SW 1271 (cell line): Measurements from ENCODE around the gene GNG2.
"Not testable (repeated sequence)": the region's sequence is repeated elsewhere in the genome, so short reads cannot be mapped to it uniquely, and the experiment has no call there.

Experiments used
- DNase-seq, 2 experiments: peaks; one replicate each; lab custom pipeline; 2025; lab: John Stamatoyannopoulos, UW

GNG2 gene

GRCh38 chr14:51894250-51894649 lies 33.8 kb downstream of the GNG2 start:
- no peak for DNase-seq

DNA sequence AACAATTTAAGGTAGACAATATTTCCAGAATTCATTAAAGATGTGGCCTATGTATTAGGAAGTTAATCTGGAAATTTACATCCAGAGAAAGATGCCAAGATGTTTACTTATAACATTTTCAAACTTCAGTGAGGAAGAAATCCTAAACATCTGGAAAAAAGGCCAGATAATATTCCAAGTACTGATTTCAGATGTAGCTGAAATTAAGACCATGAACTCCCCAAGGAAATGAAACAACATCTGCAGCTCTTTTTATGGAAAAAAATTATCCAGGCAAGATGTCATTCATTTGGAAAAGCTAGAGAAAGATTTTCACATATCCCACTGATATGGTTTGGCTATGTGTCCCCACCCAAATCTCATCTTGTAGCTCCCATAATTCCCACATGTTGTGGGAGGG lies 35.0 kb downstream of the GNG2 start:
- no peak for DNase-seq

- no peak for DNase-seq
These were observed 37.5 kb downstream of the GNG2 start for GRCh38 chr14:51897791-51898355.

- DNase-seq: no peak
These were observed 41.1 kb downstream of the GNG2 start for GRCh38 chr14:51901475-51902024.

- not testable (repeated sequence) for DNase-seq
These were observed 45.3 kb downstream of the GNG2 start for GRCh38 chr14:51905656-51906121.

DNA sequence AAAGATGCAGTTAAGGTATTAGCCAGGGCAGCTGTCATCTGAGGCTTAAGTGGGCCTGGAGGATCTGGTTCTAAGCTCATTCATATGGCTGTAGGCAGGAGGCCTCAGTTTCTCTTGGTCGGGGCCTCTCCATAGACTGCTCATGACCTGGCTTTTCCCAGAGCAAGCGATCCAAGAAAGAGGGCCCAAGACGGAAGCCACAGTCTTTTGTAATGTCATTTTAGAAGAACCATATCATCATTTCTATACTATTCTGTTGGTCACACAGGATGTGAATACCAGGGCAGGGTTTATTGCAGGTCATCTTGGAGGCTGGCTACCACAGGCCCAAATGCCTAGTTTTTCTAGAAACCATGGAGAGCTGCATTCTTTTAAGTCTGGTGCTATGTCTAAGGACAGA lies 47.7 kb downstream of the GNG2 start:
- DNase-seq: no peak

- no peak for DNase-seq
These were observed 51.8 kb downstream of the GNG2 start for GRCh38 chr14:51912112-51912786.

- DNase-seq: no peak
These were observed 53.9 kb downstream of the GNG2 start for GRCh38 chr14:51914310-51914709.

GRCh38 chr14:51917193-51917592 lies 56.8 kb downstream of the GNG2 start:
- no peak for DNase-seq

- DNase-seq: no peak
These were observed 60.6 kb downstream of the GNG2 start for GRCh38 chr14:51921026-51921425.

- no peak for DNase-seq
These were observed 62.2 kb downstream of the GNG2 start for GRCh38 chr14:51922624-51923023.

GRCh38 chr14:51924600-51924999 lies 64.2 kb downstream of the GNG2 start:
- no peak for DNase-seq

GRCh38 chr14:51925980-51926379 lies 65.6 kb downstream of the GNG2 start:
- DNase-seq: no peak

- no peak for DNase-seq
These were observed 66.0 kb downstream of the GNG2 start for GRCh38 chr14:51926449-51926848.

DNA sequence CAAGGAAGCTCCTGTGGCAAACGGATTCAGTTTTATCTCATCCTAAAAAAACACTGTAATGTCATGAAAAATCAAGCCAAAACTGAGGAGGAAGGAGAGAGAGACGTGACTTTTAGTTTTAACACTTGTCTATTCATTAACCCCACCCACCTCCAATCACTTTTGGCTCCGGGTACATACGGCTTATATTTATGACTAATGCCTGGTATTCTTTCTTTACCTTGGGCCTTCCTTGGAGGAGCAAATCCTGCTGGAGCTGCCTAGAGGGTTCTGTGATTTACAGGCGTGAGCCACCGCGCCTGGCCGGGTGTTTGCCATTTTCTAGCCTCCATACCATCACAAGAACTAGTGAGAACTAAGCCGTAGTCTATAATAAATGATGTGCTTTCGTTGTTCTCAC lies 68.2 kb downstream of the GNG2 start:
- no peak for DNase-seq

DNA sequence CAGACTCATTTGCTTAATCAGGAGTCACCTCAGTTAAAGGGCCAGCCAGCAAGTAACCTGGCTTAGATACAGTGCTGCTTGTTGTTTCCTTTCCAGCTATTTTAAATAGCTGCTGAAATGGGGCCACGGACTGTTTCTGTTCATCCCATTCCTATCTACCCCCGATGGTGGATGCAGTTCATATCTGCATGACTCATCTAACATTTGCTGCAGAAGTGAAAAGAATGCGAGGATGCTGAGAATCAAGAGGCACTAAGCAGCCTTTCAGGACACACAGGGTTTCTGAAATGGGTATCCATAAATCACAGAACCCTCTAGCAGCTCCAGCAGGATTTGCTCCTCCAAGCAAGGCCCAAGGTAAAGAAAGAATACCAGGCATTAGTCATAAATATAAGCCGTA lies 68.8 kb downstream of the GNG2 start:
- no peak for DNase-seq

- DNase-seq: no peak
These were observed 69.7 kb downstream of the GNG2 start for GRCh38 chr14:51929910-51930682.

- DNase-seq: no peak
These were observed 70.9 kb downstream of the GNG2 start for GRCh38 chr14:51931308-51931707.

DNA sequence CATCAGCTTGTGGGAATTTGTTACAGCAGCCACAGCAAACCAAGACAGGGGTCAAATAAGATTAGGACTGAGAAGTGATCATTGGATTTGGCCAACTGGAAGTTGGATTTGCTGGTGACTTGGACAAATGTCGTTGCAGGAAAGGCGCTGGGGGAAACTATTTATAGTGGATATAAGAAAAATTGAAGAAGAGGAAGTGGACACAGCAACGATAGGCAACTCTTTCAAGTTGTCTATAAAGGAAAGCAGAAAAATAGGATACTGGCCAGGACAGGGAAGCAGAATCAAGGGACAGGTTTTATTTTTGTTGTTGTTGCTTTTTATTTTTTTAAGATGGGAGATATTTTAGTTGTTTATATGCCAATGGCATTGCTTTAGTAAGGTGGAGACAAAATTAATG lies 72.8 kb downstream of the GNG2 start:
- DNase-seq: no peak

GRCh38 chr14:51938137-51938536 lies 77.7 kb downstream of the GNG2 start:
- DNase-seq: no peak

DNA sequence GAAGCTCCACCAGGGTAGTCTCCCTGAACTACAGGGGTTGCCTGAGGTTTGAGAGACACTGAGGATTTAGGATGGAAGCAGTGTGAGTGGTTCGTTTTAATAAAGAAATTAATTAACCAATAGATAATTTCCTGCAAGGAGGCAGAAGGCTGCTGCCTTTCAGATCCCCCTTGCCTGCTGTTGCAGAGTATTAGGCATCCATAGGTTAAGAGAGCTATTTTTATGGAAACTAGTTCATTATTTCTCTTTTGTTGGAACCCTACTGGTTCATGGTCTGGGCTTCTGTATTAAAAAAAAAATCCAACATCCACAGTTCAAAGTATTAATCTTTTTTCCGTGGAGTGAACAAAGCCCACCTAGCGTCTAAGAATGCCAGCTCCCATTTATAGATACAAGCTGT lies 78.4 kb downstream of the GNG2 start:
- DNase-seq: no peak

DNA sequence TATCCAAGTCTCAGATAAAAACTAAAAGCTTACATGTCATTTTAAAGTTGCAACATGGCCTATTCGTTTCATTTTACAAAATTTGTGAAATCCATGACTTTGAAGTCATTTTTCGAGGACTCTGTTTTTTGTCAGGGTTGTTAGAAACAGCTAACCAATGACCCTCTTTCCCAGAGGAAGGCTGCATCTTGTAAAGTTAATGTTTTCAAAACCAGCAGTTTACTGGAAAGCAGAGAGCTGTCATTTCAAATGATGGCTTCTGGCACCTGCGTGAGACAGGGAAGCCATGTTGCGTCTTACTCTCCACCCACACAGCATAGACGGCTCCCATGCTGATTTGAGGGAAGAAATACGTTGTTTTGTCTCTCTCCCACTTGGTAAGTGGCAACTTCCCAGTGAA lies 78.8 kb downstream of the GNG2 start:
- DNase-seq: no peak

DNA sequence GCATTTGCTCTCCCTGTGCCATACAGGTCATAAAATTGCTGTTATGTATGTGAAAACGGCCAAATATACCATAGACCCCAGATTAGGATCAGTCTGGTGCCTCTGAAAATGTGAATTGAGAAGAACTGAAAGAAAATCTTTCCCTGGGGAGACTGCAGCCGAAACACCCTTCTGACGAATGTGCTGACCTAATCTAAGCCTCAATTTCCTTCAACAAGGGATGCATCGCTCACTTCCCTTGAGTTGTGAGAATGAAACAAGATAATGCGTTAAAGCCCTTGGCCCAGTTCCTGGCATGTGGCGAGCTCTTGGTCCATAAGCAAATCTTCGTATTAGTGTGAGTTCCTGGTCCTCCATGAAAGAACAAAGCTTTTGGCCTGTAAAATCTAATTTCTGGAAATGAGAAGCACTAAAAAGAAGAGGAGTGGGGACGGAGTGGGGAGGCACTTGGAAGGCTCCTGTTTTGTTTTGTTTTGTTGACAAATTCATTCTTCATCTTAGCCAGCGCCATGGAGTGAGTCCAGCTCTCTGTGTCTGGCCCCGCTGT lies 79.4 kb downstream of the GNG2 start:
- no peak for DNase-seq
